ENCODE data around the gene CYP51A1.
"Not testable (repeated sequence)": the region's sequence is repeated elsewhere in the genome, so short reads cannot be mapped to it uniquely, and the experiment has no call there.

The CYP51A1 gene

DNA sequence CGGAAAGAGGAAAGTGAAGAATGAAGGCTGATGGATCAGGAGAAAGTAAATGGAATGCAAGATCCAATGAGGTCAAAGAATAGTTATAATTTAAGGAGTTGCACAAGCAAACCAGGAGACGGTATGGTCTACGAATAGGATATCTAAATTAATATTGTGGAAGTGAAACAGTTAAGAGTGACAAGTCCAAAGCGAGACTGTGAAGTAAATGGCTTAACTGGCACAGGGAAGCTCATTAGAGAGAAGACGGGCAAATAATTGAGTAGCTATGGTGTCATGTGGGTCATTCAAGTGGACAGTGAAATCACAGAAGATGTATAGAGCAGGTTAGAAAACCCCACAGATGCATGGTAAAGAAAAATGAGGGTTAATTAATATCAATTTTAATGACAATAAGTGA is 3.2 kb downstream of the CYP51A1 start:
- Histone ChIP-seq H3K9ac (ENCODE audit: low read depth in 1 of 2, low read length in 2 of 2) (no peak overlapping the region), H3K36me3 (ENCODE audit: control insufficient read depth in 1 of 2, insufficient read depth in 2 of 2, low read length in 2 of 2) (peaks cover 15 to 46% of the 10 kb centered on the region in 2 donors), H3K4me3 (ENCODE audit: low read depth in 1 of 2, low read length in 2 of 2) (no peak overlapping the region), H3K27ac (ENCODE audit: low read depth, low read length) (no peak overlapping the region), H3K4me1 (ENCODE audit: control insufficient read depth in 1 of 2, insufficient read depth in 2 of 2, low read length in 2 of 2) (peaks cover 22 to 24% of the 10 kb centered on the region in 2 donors), H3K9me3 (ENCODE audit: control insufficient read depth in 1 of 2, low read length in 2 of 2) (no peaks in the 10 kb centered on the region), H3K27me3 (ENCODE audit: control insufficient read depth in 1 of 2, insufficient read depth in 2 of 2, low read length in 2 of 2) (no peaks in the 10 kb centered on the region)

DNA sequence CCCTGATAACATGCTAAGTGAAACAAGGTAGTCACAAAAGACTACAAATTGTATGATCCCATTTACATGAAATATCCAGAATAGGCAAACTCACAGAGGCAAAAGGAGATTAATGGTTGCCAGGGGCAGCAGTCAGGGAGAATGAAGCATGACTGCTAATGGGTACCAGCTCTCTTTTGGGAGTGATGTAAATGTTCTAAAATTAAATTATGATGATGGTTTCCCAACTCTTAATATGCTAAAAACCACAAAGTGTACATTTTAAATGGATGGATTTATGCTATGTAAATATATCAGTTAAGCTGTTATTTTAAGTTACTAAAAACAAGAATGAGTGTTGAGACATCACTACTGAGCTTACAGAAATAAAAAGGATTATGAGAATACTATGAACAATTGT is 12.6 kb downstream of the CYP51A1 start:
- Histone ChIP-seq H3K9ac (ENCODE audit: low read depth in 1 of 2, low read length in 2 of 2) (no peak overlapping the region), H3K27ac (ENCODE audit: low read depth, low read length) (no peak overlapping the region), H3K27me3 (ENCODE audit: control insufficient read depth in 1 of 2, insufficient read depth in 2 of 2, low read length in 2 of 2) (no peaks in the 10 kb centered on the region), H3K4me1 (ENCODE audit: control insufficient read depth in 1 of 2, insufficient read depth in 2 of 2, low read length in 2 of 2) (no peaks in the 10 kb centered on the region), H3K36me3 (ENCODE audit: control insufficient read depth in 1 of 2, insufficient read depth in 2 of 2, low read length in 2 of 2) (peaks cover 25 to 84% of the 10 kb centered on the region in 2 donors), H3K9me3 (ENCODE audit: control insufficient read depth in 1 of 2, low read length in 2 of 2) (no peaks in the 10 kb centered on the region), H3K4me3 (ENCODE audit: low read depth in 1 of 2, low read length in 2 of 2) (no peak overlapping the region)

DNA sequence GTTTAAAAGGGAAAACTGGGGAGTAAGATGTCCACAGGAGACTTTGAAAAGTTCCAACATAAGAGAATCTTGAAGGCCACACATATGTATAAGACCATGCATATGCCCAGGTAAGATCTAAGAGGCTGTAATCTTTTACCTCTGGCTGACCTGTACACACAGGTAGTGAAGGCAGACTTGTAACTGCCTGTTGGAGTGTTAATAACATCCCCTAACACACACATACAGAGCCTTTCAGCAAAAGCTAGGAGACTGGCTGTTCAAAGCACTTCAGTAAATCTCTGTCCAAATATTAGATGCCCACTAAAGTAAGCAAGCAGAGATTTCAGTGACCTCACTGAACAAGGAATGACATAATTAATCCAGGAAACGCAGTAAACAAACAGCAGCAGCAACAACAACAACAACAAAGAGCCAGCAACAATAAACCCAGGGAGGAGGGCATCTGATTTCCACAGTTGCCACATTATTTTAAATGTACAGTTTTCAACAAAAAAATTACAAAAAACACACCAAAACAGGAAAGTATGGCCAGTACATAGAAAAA is 15.0 kb downstream of the CYP51A1 start:
- peaks cover 17 to 82% of the 10 kb centered on the region in 2 donors for H3K36me3 ChIP-seq (ENCODE audit: control insufficient read depth in 1 of 2, insufficient read depth in 2 of 2, low read length in 2 of 2)
- no peaks in the 10 kb centered on the region for H3K9me3 ChIP-seq (ENCODE audit: control insufficient read depth in 1 of 2, low read length in 2 of 2)
- no peak overlapping the region for H3K4me3 ChIP-seq (ENCODE audit: low read depth in 1 of 2, low read length in 2 of 2)
- H3K9ac ChIP-seq (ENCODE audit: low read depth in 1 of 2, low read length in 2 of 2), result no peak overlapping the region
- H3K27ac ChIP-seq (ENCODE audit: low read depth, low read length), result no peak overlapping the region
- H3K4me1 ChIP-seq (ENCODE audit: control insufficient read depth in 1 of 2, insufficient read depth in 2 of 2, low read length in 2 of 2), result no peaks in the 10 kb centered on the region
- no peaks in the 10 kb centered on the region for H3K27me3 ChIP-seq (ENCODE audit: control insufficient read depth in 1 of 2, insufficient read depth in 2 of 2, low read length in 2 of 2)

DNA sequence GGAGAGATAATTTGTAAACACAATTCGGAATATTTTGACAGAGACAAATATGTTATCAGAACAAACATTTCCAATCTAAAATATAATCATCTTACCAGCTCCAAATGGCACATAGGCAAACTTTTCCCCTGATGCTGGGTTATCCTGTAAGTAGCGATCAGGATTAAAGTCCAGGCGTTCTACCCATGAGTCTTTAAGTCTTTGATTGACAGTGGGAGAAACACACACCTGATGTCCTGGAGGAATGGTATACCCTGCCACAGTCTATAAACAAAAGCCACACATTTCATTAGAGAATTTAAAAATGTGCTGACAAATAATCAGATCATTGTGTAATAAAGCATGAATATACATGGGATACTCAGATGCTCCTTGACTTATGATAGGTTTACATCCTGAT is 17.3 kb downstream of the CYP51A1 start:
- Histone ChIP-seq H3K4me3 (ENCODE audit: low read depth in 1 of 2, low read length in 2 of 2) (no peak overlapping the region), H3K9me3 (ENCODE audit: control insufficient read depth in 1 of 2, low read length in 2 of 2) (no peaks in the 10 kb centered on the region), H3K27ac (ENCODE audit: low read depth, low read length) (no peak overlapping the region), H3K36me3 (ENCODE audit: control insufficient read depth in 1 of 2, insufficient read depth in 2 of 2, low read length in 2 of 2) (peaks cover 7 to 69% of the 10 kb centered on the region in 2 donors), H3K9ac (ENCODE audit: low read depth in 1 of 2, low read length in 2 of 2) (no peak overlapping the region), H3K27me3 (ENCODE audit: control insufficient read depth in 1 of 2, insufficient read depth in 2 of 2, low read length in 2 of 2) (no peaks in the 10 kb centered on the region), H3K4me1 (ENCODE audit: control insufficient read depth in 1 of 2, insufficient read depth in 2 of 2, low read length in 2 of 2) (no peaks in the 10 kb centered on the region)

DNA sequence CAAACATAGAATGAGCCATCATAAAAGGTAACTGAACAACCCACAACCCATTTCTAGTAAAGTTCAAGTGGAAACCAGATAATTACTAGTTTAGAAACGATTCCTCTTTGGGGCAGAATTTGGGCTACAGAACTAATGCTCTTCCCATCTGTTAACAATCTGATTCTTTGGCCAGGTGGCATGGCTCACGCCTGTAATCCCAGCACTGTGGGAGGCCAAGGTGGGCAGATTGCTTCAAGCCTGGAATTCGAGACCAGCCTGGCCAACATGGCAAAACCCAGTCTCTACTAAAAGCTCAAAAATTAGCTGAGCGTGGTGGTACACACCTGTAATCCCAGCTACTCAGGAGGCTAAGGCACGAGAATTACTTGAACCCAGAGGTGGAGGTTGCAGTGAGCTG is 18.5 kb downstream of the CYP51A1 start:
- H3K36me3 ChIP-seq (ENCODE audit: control insufficient read depth in 1 of 2, insufficient read depth in 2 of 2, low read length in 2 of 2), result peaks cover 12 to 63% of the 10 kb centered on the region in 2 donors
- H3K9ac ChIP-seq (ENCODE audit: low read depth in 1 of 2, low read length in 2 of 2), result no peak overlapping the region
- H3K27ac ChIP-seq (ENCODE audit: low read depth, low read length), result no peak overlapping the region
- H3K4me3 ChIP-seq (ENCODE audit: low read depth in 1 of 2, low read length in 2 of 2), result no peak overlapping the region
- H3K9me3 ChIP-seq (ENCODE audit: control insufficient read depth in 1 of 2, low read length in 2 of 2), result no peaks in the 10 kb centered on the region
- no peaks in the 10 kb centered on the region for H3K27me3 ChIP-seq (ENCODE audit: control insufficient read depth in 1 of 2, insufficient read depth in 2 of 2, low read length in 2 of 2)
- H3K4me1 ChIP-seq (ENCODE audit: control insufficient read depth in 1 of 2, insufficient read depth in 2 of 2, low read length in 2 of 2), result no peaks in the 10 kb centered on the region

DNA sequence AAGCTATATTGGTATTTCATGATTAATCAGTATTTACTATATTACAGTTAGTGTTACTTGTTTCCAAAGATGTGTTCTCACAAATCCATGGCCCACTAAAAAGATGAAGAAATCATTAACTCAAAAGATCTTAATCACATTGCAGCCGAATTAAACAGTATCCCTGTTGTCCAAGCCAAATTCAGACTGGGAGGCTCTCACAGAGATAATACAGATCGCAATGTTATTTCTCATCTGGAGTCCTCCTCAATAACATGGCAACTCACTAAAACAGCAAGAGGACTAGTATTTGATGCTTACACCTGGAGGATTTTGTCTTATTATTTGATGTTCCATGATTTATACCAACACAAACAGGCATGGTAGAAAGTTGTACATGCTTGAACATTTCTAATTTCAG is 23.4 kb downstream of the CYP51A1 start:
- Histone ChIP-seq H3K36me3 (ENCODE audit: control insufficient read depth in 1 of 2, insufficient read depth in 2 of 2, low read length in 2 of 2) (peaks cover 23 to 55% of the 10 kb centered on the region in 2 donors), H3K4me3 (ENCODE audit: low read depth in 1 of 2, low read length in 2 of 2) (no peak overlapping the region), H3K27me3 (ENCODE audit: control insufficient read depth in 1 of 2, insufficient read depth in 2 of 2, low read length in 2 of 2) (no peaks in the 10 kb centered on the region), H3K27ac (ENCODE audit: low read depth, low read length) (no peak overlapping the region), H3K4me1 (ENCODE audit: control insufficient read depth in 1 of 2, insufficient read depth in 2 of 2, low read length in 2 of 2) (no peaks in the 10 kb centered on the region), H3K9ac (ENCODE audit: low read depth in 1 of 2, low read length in 2 of 2) (no peak overlapping the region), H3K9me3 (ENCODE audit: control insufficient read depth in 1 of 2, low read length in 2 of 2) (no peaks in the 10 kb centered on the region)

DNA sequence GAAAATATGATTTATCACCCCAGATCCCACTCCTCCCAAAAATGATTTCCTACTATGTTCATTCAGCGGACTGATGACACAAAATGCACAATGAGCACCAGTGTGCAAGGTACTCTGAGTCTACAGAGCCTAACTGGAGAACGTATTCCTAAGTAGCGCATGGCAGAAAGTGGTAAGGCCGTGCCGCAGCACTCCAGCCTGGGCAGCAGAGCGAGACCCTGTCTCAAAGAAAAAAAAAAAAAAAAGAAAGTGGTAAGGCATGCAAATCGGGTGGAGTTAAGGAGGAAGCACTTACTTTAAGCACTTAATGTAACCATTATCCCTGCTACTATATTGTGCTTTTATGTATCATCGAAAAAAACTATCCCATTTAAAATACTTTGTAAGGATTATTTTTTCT is 25.5 kb downstream of the CYP51A1 start:
- H3K4me3 ChIP-seq (ENCODE audit: low read depth in 1 of 2, low read length in 2 of 2), result no peak overlapping the region
- no peaks in the 10 kb centered on the region for H3K4me1 ChIP-seq (ENCODE audit: control insufficient read depth in 1 of 2, insufficient read depth in 2 of 2, low read length in 2 of 2)
- no peaks in the 10 kb centered on the region for H3K27me3 ChIP-seq (ENCODE audit: control insufficient read depth in 1 of 2, insufficient read depth in 2 of 2, low read length in 2 of 2)
- H3K36me3 ChIP-seq (ENCODE audit: control insufficient read depth in 1 of 2, insufficient read depth in 2 of 2, low read length in 2 of 2), result peaks cover 28 to 55% of the 10 kb centered on the region in 2 donors
- no peak overlapping the region for H3K27ac ChIP-seq (ENCODE audit: low read depth, low read length)
- H3K9ac ChIP-seq (ENCODE audit: low read depth in 1 of 2, low read length in 2 of 2), result no peak overlapping the region
- H3K9me3 ChIP-seq (ENCODE audit: control insufficient read depth in 1 of 2, low read length in 2 of 2), result no peaks in the 10 kb centered on the region

DNA sequence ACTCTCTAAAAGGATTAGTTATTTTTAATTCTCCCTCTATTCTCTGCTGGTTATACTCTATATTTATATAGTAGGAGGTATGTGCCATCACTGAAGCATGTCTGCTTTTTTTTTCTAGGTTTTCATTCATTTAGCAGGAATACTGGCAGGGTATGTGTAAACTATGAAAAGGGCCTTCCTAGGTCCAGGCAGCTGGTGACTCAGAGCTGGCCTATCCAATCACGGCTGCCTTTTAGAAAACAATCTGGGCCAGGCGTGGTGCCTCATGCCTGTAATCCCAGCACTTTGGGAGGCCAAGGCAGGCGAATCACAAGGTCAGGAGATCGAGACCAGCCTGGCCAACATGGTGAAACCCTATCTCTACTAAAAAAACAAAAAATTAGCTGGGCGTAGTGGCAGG is 31.4 kb downstream of the CYP51A1 start:
- not testable (repeated sequence) for H3K27ac ChIP-seq (ENCODE audit: low read depth, low read length); H3K9me3 ChIP-seq (ENCODE audit: control insufficient read depth in 1 of 2, low read length in 2 of 2); H3K27me3 ChIP-seq (ENCODE audit: control insufficient read depth in 1 of 2, insufficient read depth in 2 of 2, low read length in 2 of 2); H3K4me3 ChIP-seq (ENCODE audit: low read depth in 1 of 2, low read length in 2 of 2); H3K9ac ChIP-seq (ENCODE audit: low read depth in 1 of 2, low read length in 2 of 2); H3K4me1 ChIP-seq (ENCODE audit: control insufficient read depth in 1 of 2, insufficient read depth in 2 of 2, low read length in 2 of 2)
- peaks cover 13 to 71% of the 10 kb centered on the region in 2 donors for H3K36me3 ChIP-seq (ENCODE audit: control insufficient read depth in 1 of 2, insufficient read depth in 2 of 2, low read length in 2 of 2)

DNA sequence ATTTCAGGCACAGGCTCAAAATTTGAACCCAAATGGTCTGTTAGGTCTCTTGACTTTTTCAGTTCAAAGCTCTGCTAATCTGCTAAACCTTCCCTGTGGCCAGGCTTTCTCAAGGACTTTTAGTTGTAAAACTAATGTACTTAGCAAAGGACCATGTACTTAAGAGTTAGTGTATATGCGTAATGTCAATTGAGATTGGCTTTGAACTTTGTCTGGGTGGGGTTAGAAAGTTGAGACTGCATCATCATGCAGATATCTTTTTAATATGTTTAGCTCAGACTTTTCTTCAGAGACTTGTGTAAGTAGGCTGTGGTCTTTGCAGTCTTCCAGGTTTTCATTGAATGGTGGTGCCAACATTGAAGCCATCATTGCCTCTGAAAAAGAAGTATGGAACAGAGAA is 33.7 kb downstream of the CYP51A1 start:
- no peak overlapping the region for H3K4me3 ChIP-seq (ENCODE audit: low read depth in 1 of 2, low read length in 2 of 2)
- H3K4me1 ChIP-seq (ENCODE audit: control insufficient read depth in 1 of 2, insufficient read depth in 2 of 2, low read length in 2 of 2), result no peaks in the 10 kb centered on the region
- no peaks in the 10 kb centered on the region for H3K27me3 ChIP-seq (ENCODE audit: control insufficient read depth in 1 of 2, insufficient read depth in 2 of 2, low read length in 2 of 2)
- H3K27ac ChIP-seq (ENCODE audit: low read depth, low read length), result no peak overlapping the region
- H3K9me3 ChIP-seq (ENCODE audit: control insufficient read depth in 1 of 2, low read length in 2 of 2), result no peaks in the 10 kb centered on the region
- H3K9ac ChIP-seq (ENCODE audit: low read depth in 1 of 2, low read length in 2 of 2), result no peak overlapping the region
- peaks cover 22 to 75% of the 10 kb centered on the region in 2 donors for H3K36me3 ChIP-seq (ENCODE audit: control insufficient read depth in 1 of 2, insufficient read depth in 2 of 2, low read length in 2 of 2)

DNA sequence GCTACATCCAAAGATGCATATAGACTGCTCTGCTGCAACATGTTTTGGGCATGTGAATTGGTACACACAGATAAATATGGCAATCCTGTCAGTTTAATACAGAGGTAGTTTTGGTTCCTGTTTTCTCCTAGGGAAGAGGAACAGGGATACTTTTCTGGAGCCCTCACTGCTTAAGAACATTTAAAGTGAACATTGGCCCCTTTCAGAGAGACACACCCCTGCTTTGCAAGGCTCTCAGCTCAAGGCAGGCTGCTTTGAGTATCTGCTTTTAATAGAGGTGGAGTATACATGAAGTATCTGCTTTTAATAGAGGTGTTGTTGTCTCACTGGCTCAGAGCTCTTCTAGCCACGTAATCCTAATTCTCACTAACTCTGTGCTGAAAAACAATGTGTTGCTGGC is 38.9 kb downstream of the CYP51A1 start:
- no peaks in the 10 kb centered on the region for H3K4me1 ChIP-seq (ENCODE audit: control insufficient read depth in 1 of 2, insufficient read depth in 2 of 2, low read length in 2 of 2)
- H3K9ac ChIP-seq (ENCODE audit: low read depth in 1 of 2, low read length in 2 of 2), result no peak overlapping the region
- no peaks in the 10 kb centered on the region for H3K27me3 ChIP-seq (ENCODE audit: control insufficient read depth in 1 of 2, insufficient read depth in 2 of 2, low read length in 2 of 2)
- H3K27ac ChIP-seq (ENCODE audit: low read depth, low read length), result no peak overlapping the region
- peaks cover 37 to 68% of the 10 kb centered on the region in 2 donors for H3K36me3 ChIP-seq (ENCODE audit: control insufficient read depth in 1 of 2, insufficient read depth in 2 of 2, low read length in 2 of 2)
- H3K4me3 ChIP-seq (ENCODE audit: low read depth in 1 of 2, low read length in 2 of 2), result no peak overlapping the region
- no peaks in the 10 kb centered on the region for H3K9me3 ChIP-seq (ENCODE audit: control insufficient read depth in 1 of 2, low read length in 2 of 2)

DNA sequence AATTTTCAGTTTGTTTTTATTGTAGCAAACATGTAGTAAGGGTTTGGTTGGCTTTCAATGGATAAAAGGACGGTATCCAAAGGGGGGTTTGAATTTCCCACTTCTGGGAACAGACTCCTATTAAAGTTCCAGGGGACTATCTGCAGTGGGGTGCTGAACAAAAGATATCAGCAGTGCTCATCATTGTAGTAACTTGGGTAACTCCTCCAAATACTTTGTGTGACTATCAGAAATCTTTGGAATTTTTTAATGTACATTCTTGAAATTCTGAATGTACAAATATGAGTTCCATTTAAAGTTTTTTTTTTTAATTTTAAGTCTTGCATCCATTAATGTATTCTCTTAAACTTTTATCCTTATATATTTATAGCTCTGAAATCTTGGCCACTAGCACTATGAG is 42.1 kb downstream of the CYP51A1 start:
- H3K4me3 ChIP-seq (ENCODE audit: low read depth in 1 of 2, low read length in 2 of 2), result no peak overlapping the region
- H3K4me1 ChIP-seq (ENCODE audit: control insufficient read depth in 1 of 2, insufficient read depth in 2 of 2, low read length in 2 of 2), result no peaks in the 10 kb centered on the region
- peaks cover 26 to 65% of the 10 kb centered on the region in 2 donors for H3K36me3 ChIP-seq (ENCODE audit: control insufficient read depth in 1 of 2, insufficient read depth in 2 of 2, low read length in 2 of 2)
- no peaks in the 10 kb centered on the region for H3K27me3 ChIP-seq (ENCODE audit: control insufficient read depth in 1 of 2, insufficient read depth in 2 of 2, low read length in 2 of 2)
- H3K9ac ChIP-seq (ENCODE audit: low read depth in 1 of 2, low read length in 2 of 2), result no peak overlapping the region
- no peak overlapping the region for H3K27ac ChIP-seq (ENCODE audit: low read depth, low read length)
- no peaks in the 10 kb centered on the region for H3K9me3 ChIP-seq (ENCODE audit: control insufficient read depth in 1 of 2, low read length in 2 of 2)

Data from duodenal mucosa (tissue), 2 donors.